Measurements from ENCODE around the gene THOC7.

THOC7 gene

DNA sequence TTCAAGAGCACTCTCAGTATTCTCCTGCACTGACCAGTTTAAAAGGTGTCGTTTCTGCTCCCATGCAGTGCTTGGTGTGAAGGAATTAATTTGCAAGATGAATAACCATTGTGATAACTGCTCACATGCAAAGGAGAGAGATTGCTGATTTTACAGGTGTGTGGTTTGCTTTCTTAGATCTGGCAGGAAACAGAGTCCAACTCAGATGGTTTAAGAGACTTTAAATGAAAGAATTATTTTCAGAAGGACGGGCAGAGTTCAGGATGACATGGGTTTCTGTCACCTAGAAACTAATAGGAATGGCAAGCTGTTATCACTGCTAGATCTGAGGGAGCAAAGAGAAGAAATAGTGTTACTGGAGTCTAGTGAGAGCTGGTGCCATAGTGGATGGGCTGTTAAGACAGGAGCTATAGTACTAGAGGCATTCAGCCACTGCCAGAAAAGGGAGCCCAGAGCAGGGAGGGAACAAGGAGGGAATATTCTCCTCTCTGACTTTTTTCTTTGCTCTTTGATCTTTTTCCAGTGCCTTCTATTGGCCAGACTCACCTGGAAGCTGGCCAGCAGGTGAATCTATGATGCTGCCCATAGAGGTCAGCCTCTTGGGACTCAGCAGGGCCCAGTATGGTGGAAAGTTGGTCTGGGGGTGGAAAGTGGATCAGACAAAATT lies 14.9 kb upstream of the THOC7 start:
- no peak for DNase-seq (ENCODE audit: low spot score)

GRCh38 chr3:63877737-63878393 lies 14.3 kb upstream of the THOC7 start:
- DNase-seq (ENCODE audit: low spot score) = peak; percentile 63

DNA sequence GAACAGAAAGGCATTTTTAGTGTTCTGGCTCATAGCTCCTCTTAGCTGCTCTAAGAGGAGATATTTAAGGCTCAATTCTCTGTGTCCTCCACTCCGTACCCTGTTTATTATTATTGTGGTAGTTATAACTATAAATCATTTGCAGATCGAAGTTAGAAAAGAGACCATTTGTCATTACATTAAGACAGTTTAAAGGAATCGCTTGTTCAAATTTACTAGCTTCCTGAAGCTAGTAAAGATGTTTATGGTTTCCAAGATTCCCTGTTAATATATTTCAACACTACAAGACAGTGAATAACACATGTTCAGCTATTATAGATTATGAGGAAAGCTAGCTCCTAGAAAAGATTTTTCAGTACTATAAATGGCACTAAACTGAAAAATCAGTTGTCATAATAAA lies 12.7 kb upstream of the THOC7 start:
- no peak for DNase-seq (ENCODE audit: low spot score)

GRCh38 chr3:63875510-63875909 lies 11.9 kb upstream of the THOC7 start:
- DNase-seq (ENCODE audit: low spot score) = no peak

- DNase-seq (ENCODE audit: low spot score) = no peak
Observed at GRCh38 chr3:63874769-63875168, 11.2 kb upstream of the THOC7 start.

DNA sequence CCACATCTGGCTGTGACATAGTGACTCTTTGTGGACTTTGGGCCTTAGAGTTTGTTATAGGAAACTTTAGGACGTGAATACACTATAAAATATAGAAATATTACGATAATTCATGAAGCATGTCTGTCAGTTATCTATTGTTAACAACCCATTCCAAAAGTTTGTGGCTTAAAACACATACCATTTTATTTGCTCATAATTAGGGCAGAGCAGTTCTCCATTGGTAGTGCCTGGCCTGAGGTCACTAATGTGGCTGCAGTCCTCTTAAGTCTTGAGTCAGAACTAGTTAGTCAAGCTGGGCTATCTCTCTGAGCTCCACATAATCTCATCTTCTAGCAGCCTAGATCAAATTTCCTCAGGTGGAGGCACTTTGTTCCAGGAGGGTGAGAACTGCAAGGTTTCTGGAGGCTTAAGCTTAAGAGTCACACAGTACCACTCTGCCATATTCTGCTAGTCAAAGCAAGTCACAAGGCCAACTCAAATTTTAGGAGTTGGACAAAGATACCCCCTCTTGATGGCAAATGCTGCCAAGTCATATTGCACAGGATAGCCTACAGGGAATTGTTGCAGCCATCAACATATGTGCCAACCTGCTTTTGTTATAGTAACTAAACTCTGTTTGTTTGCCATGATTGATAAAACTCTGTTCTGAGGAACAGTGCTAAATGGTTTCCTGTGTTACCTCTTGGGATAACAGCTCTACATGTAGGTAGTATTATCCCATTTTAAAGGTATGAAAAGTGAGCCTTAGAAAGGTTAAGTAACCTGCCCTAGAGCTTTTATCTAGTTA lies 8.7 kb upstream of the THOC7 start:
- peak; percentile 77 for DNase-seq (ENCODE audit: low spot score)

DNA sequence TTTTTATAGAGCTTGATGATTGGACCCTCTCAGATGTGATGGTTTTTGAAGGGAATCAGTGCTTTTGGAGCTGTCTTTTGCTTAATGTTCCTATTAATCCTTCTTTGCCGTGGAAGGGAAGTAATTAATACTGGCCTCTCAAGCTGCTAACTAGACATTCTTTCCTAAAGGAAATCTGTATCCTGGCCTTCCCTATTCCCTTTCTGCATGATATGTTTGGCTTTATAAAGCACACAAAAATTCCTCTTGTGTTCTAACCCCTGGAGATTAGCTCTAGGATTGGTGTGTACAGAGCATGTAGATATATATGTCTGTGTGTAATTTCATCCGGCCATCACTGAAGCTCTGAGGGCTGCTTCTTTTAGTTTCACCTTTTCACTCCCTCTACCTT lies 7.0 kb upstream of the THOC7 start:
- no peak for DNase-seq (ENCODE audit: low spot score)

DNA sequence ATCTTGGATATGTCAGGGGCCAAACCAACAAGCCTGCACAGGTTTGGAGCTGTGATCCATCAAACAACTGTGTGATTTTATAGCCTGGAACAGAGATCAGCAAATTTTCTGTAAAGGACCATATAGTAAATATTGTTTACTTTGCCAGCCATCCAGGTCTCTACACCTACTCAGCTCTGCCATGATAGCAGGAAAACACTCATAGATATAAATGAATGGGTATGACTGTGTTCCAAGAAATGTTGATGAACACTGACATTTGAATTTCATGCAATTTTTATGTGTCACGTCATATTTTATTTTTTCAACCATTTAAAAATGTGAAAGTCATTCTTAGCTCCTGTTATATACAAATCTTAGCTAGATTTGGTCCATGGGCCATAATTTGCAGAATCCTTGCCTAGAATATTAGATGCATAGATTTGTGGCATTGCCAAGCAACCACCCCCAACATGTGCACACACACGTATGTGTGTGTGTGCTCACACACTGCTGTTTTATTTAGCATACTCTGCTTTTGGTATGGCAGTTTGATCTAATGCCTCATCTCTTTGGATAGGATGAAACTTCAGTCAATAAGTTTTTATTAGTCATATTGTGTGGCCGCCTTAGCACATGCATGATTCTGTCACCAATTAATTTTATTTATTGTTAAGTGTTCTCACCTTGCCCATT lies 6.5 kb upstream of the THOC7 start:
- no peak for DNase-seq (ENCODE audit: low spot score)

- no peak for DNase-seq (ENCODE audit: low spot score)
Observed at GRCh38 chr3:63867225-63867624, 3.6 kb upstream of the THOC7 start.

GRCh38 chr3:63864965-63865327 lies 1.3 kb upstream of the THOC7 start:
- no peak for DNase-seq (ENCODE audit: low spot score)

- DNase-seq (ENCODE audit: low spot score) = peak; percentile 53
Observed at GRCh38 chr3:63864008-63864964, 681 bp upstream of the THOC7 start.

DNA sequence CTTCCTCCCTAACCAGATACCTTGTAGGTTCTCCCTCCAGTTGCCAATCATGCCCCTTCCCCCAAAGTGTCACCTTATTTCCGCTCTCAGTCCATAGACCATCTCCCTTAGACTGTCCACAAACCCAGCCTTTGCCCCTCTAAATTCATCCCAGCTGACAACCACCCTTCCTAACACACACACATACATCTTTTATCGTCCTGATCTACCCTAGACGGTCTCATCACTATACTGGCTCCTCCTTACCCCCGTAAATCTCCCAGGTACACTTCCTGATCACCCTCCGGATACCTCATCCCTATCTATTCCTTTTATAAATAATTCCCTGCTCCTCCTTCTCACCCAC lies 828 bp downstream of the THOC7 start:
- DNase-seq (ENCODE audit: low spot score) = no peak

DNA sequence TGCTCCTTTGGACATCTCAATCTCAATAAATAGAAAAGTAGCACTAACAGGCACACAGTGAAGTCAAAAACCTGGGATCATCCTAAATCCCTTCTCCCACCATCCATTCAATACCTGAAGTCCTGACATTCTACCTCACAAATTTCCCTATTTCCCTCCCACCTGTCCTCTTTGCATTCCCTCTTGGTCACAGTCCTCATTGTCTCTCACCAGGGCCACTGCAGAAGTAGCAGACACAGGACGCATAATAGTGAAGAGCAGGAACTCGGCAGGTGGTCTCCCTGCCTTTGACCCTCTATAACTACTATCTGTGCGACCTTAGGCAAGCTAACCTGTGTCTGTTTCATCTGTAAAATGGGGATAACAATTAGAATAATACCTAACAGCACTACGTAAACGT lies 2.3 kb downstream of the THOC7 start:
- DNase-seq (ENCODE audit: low spot score) = no peak

- DNase-seq (ENCODE audit: low spot score) = no peak
Observed at GRCh38 chr3:63860776-63861175, 2.8 kb downstream of the THOC7 start.

DNA sequence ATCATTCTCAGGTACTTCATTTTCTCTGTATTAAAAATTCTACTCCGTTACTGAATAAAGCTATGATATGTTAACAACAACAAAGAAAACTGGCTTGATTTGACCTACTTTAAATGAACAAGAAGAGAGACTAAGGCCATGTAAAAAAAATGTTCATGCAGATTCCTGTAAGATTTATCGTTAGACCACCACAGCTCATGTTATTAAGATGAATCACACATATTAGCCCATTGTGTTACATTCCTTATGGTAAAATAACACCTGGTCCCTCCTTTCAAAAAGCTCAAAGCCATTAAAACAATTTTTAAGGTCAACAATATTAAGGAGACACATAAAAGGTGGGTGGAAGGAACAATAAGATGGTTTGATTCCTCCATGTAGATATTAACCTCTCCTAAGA lies 6.3 kb downstream of the THOC7 start:
- no peak for DNase-seq (ENCODE audit: low spot score)

- no peak for DNase-seq (ENCODE audit: low spot score)
Observed at GRCh38 chr3:63855333-63855940, 8.2 kb downstream of the THOC7 start.

- no peak for DNase-seq (ENCODE audit: low spot score)
Observed at GRCh38 chr3:63853106-63853505, 10.5 kb downstream of the THOC7 start.

DNA sequence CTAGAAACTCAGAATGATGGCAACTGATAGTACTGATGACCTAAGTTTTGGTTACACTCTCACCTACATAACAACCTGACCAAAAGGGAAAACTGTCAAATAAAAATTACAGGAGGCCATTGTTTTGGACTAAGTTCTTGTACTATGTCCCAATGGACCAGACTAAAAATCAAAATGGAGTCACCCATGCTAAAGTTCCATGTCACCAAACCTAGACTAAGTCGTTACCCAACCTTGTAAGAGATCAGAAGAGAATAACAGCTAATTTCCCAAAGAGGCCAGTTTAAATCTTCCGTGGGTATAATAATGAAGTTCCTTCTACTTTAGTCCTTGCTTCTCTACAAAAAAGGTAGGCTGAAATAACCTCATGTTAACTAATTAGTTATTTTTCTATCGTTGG lies 12.3 kb downstream of the THOC7 start:
- DNase-seq (ENCODE audit: low spot score) = no peak

GRCh38 chr3:63849175-63849574 lies 14.4 kb downstream of the THOC7 start:
- no peak for DNase-seq (ENCODE audit: low spot score)

GRCh38 chr3:63847718-63848450 lies 15.7 kb downstream of the THOC7 start:
- DNase-seq (ENCODE audit: low spot score) = no peak

- DNase-seq (ENCODE audit: low spot score) = no peak
Observed at GRCh38 chr3:63845215-63845614, 18.4 kb downstream of the THOC7 start.
